CD4-positive, alpha-beta T cell treated with Interleukin-10 for 1 hour (primary cell): ENCODE measurements around the gene MAG.

Experiments used
- DNase-seq: peaks from one replicate; pipeline ENCODE4 v3.0.0-alpha.2; 2020

The MAG gene

GRCh38 chr19:35321291-35321690 lies 29.3 kb downstream of the MAG start:
- no peak for DNase-seq

GRCh38 chr19:35322014-35322413 lies 30.1 kb downstream of the MAG start:
- DNase-seq, result no peak

- DNase-seq, result no peak
Measured at GRCh38 chr19:35327642-35328041, 35.7 kb downstream of the MAG start.

GRCh38 chr19:35328851-35329285 lies 36.9 kb downstream of the MAG start, which contains the start of gene CD22:
CD22 (plus strand) TSS chr19:35329187; CDS start chr19:35332041, 2,854 bp downstream.
- DNase-seq, result no peak

- no peak for DNase-seq
Measured at GRCh38 chr19:35329323-35329722, 37.4 kb downstream of the MAG start.

- DNase-seq, result no peak
Measured at GRCh38 chr19:35330475-35330874, 38.5 kb downstream of the MAG start.

GRCh38 chr19:35331551-35332214 lies 39.7 kb downstream of the MAG start:
- DNase-seq, result no peak

- DNase-seq, result peak; percentile 22
Measured at GRCh38 chr19:35332817-35333216, 40.9 kb downstream of the MAG start.

GRCh38 chr19:35334144-35334753 lies 42.3 kb downstream of the MAG start:
- DNase-seq, result no peak

- DNase-seq, result no peak
Measured at GRCh38 chr19:35336166-35336955, 44.4 kb downstream of the MAG start.

GRCh38 chr19:35337097-35337983 lies 45.4 kb downstream of the MAG start:
- DNase-seq, result no peak

- DNase-seq, result no peak
Measured at GRCh38 chr19:35337984-35338296, 46.0 kb downstream of the MAG start.

- no peak for DNase-seq
Measured at GRCh38 chr19:35340431-35340830, 48.5 kb downstream of the MAG start.

GRCh38 chr19:35341006-35341405 lies 49.0 kb downstream of the MAG start:
- no peak for DNase-seq

GRCh38 chr19:35341565-35342225 lies 49.7 kb downstream of the MAG start:
- no peak for DNase-seq

GRCh38 chr19:35342430-35342829 lies 50.5 kb downstream of the MAG start:
- no peak for DNase-seq

GRCh38 chr19:35344511-35345031 lies 52.6 kb downstream of the MAG start:
- no peak for DNase-seq

GRCh38 chr19:35345671-35346111 lies 53.7 kb downstream of the MAG start:
- DNase-seq, result no peak

GRCh38 chr19:35346193-35347052 lies 54.5 kb downstream of the MAG start:
- peak; percentile 84 for DNase-seq

- peak; percentile 64 for DNase-seq
Measured at GRCh38 chr19:35347171-35347929, 55.4 kb downstream of the MAG start, which contains the start of gene FFAR1. FFAR1 (plus strand) TSS chr19:35347902; CDS start chr19:35351552, 3,650 bp downstream.
